GM19035 (cell line): Measurements from ENCODE around the gene SPATA13.
A peak's percentile ranks its signal among the peaks of the same experiment; 100 is the strongest.

ENCODE experiments used
- ATAC-seq: cut with Tn5 transposase; IDR thresholded peaks from one replicate; pipeline ENCODE4 v1.9.1; 2021; ENCODE audit not compliant: unreplicated experiment

The SPATA13 gene

DNA sequence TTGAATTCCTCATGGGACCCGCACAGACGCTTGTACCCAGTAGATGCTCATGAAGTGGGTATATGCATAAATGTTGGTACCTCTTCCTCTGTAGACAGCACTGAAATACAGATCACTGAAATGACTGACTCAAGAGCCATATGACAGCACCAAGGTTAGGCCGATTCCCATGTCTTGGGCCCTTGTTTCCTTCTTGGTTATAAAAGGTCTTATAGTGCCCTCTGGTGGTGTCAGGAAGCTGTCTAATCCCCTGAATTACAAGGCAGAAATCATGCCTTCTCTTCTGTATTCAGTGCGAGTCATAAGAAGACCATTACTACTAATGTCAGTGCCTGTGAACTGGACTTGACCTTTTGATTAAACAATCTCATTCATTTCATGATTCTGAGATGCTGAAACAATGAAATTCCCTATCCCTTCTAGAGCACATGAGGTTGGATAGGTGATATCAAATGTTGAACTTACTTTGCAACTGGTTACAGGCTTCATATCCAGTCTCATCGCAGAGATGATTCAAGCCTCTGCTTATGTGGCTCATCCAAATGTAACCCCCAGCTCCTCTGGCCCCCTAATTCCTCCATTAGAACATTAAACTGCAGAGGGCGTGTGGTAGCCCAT, 59.7 kb downstream of the SPATA13 start:
- peak; percentile 50 for ATAC-seq

- ATAC-seq, result no peak
These were observed 60.5 kb downstream of the SPATA13 start for GRCh38 chr13:24221007-24221406.

GRCh38 chr13:24222756-24223155, 62.2 kb downstream of the SPATA13 start:
- ATAC-seq, result no peak

GRCh38 chr13:24223341-24224231, 63.1 kb downstream of the SPATA13 start:
- ATAC-seq, result peak; percentile 45

- ATAC-seq, result no peak
These were observed 63.7 kb downstream of the SPATA13 start for GRCh38 chr13:24224232-24224680.

- no peak for ATAC-seq
These were observed 64.5 kb downstream of the SPATA13 start for GRCh38 chr13:24225062-24225461.

- ATAC-seq, result no peak
These were observed 65.4 kb downstream of the SPATA13 start for GRCh38 chr13:24225930-24226329.

DNA sequence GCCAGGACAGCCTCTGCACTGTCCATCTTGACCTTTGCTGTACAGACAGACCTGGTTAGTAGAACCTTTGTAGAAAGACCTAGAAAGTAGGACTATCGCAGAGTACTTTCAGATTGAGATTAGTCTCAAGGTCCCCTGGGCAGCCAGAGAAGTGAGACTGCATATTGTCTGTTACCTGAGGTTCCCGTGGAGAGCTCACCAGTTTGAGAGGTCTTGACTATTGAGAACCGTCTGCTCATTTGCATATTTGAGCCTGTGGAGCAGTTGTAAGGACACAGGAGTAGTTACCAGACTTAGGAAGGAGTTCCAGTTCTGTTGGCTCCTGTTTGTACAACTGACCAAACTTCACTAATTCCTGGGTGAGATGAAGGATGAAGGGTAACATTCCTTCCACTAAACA, 66.2 kb downstream of the SPATA13 start:
- ATAC-seq, result no peak

DNA sequence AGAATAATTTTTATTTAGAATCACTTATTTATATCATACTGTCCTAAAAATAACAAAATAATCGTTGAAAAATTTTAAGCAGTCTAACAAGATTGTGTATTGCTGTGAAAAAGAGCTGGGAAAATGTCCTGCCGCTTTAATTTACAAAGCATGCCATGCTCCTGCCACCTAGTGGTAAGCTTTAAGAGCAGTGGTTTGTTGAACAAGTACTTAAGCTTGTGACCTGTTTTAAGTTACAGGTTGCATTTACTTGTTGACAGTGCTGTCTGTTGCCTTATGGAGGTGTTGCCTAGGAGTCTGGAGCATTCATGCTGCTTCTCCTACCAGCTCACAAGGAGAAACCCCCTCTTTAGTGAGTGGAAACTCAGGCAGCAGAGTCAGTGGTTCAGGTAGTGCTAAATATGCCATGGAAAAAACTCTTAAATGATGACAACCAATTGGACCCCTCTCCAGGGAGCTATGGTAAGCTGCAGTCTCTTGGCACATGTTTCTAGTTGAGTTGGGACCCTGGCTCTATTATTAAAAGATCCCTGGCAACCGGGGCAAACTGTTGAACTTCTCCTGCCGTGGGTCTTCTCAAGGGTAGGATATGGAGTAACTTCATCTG, 68.4 kb downstream of the SPATA13 start:
- no peak for ATAC-seq

DNA sequence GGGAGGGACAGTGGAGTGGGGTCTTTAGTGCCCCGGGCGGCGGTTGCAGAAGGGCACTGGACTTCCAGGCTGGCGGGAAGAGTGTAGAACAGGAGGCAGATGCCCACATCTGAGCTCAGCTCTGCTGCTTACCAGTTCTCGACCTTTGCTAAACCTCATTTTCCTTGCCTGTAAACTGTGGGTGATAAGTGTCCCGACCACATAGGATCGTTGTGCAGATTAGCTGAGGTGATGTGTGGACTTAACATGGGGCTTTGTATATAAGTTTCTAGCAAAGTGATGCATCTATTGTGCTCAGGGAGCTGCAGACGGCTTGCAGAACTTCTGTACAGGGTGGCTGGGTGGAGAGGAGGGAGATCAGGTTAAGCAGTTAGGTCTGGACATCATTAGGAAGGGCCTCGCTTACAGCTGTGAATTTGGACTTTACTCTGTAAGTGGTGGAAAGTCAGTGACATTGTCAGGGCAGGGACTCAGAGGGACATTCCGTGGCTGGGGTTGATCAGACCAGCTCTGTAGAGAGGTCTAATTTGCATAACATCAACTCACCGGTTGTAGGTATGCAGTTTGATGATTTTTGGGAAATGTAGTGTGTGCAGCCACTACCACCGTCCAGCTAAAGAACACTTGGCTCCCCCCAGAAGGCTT, 70.0 kb downstream of the SPATA13 start:
- ATAC-seq, result no peak

DNA sequence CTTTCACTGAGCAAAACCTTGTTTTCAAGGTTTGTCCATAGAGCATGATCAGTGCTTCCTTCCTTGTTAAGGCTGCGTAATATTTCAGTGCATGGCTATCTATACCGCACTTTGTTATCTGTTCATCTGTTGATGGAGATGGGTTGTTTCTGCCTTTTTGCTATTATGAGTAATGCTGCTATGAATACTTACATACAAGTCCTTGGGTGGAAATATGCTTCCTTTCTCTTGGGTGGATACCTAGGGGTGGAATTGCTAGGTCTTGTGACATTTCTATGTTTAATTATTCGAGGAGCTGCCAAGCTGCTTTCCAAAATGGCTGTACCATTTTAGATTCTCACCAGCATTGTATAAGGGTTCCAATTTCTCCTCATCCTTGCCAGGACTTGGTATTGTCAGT, 70.9 kb downstream of the SPATA13 start:
- no peak for ATAC-seq

DNA sequence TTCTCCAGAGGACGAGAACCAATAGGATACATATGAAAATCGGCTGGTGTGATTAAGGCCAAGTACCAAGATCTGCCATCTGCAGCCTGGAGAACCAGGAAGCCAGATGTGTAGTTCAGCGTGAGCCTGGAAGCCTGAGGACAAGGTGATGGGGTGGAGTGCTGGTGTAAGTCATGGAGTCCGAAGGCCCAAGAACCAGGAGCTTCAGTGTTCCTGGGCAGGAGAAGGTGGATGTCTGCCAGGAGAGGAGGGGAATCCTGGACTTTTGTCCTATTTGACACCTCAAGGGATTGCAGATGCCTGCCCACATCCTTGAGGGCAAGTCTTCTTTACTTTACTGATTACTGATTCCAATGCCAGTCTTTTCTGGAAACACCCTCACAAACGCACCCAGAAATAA, 71.5 kb downstream of the SPATA13 start:
- no peak for ATAC-seq

GRCh38 chr13:24232474-24232873, 72.0 kb downstream of the SPATA13 start:
- no peak for ATAC-seq

DNA sequence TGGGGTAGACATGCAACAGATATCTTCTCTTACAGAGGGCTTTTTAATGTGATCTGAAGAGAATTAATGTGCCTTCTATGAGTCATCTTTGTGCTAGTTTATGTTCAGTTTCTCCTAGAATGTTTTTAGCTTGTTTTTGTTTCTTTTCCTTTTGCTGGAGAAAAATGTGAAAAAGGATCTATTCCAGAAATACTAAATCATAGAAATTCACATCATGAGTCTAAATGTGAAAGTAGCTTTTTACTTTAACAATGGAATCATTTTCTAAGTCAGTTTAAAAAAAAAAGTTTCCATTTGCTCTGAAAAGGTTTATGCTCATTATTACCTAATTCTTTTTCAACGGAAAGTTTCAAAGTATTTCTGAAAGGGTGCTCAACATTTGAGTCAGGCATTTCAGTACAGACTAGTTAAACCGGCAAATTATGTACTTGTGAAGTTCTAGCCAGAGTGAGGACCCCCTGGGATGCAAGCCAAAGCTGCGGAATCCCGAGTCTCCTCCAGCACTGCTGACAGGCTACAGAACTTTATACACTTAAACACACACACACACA, 72.9 kb downstream of the SPATA13 start:
- ATAC-seq, result no peak

GRCh38 chr13:24234200-24234915, 73.8 kb downstream of the SPATA13 start:
- ATAC-seq, result no peak

GRCh38 chr13:24237356-24237755, 76.8 kb downstream of the SPATA13 start:
- no peak for ATAC-seq

- ATAC-seq, result no peak
These were observed 80.8 kb downstream of the SPATA13 start for GRCh38 chr13:24241336-24241735.

DNA sequence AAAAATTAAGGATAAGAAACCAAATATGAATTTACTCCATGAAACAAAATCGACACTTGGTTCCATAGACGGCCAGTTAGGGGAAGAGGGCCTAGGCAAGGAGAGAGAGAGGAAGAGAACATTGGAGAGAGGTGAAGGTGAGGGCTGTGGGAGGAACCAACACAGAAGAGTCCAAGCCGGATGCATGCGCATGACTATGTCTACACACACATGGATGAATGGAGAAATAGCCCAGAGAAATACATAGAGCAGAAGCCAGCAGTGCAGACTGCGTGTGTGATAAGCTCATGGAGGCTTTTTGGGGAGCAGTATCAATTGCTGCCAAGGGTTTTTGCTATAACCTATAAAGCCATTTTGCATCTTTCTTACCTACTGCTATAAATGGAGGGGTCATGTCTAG, 81.6 kb downstream of the SPATA13 start:
- no peak for ATAC-seq

- ATAC-seq, result no peak
These were observed 82.8 kb downstream of the SPATA13 start for GRCh38 chr13:24243302-24243701.

DNA sequence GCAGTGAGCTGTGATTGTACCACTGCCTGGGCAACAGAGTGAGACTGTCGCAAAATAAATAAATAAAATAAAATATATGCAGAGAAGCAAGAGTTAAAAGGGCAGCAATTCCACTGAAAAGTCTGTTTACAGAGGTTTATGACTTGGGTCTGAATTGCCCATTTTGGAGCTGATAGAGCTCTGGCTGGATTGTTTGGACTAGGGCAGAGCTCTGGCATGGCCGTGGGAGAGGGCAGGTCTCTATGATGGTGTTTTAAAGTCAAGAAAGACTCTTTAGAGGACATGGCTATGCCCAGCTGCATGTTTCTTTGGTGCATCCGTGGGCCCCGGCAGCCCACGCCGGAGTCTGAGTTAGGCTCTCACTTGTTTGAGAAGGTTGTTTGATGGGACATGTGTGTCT, 84.3 kb downstream of the SPATA13 start:
- no peak for ATAC-seq

DNA sequence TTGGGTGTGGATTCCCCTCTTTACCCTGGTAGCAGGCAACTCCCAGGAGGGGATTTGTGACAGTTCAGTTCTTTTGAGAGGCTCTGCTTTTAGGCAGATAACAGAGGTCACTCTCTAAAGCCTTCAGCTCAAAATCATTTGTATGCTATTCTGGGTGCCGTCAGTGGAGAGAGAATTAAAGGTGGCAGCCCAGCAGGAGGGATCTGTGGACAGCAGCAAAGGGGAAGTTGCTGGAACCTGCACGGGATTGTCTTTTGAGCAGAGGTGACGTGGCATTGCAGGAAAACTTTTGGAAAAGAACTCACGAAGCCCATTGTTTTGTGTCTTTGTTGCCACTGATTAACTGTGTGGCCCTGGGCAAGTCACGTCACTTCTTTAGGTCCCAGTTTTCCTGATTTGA, 86.5 kb downstream of the SPATA13 start:
- ATAC-seq, result no peak
